ACHN (cell line): ENCODE data around the gene LTBP1.
A peak's percentile ranks its signal among the peaks of the same experiment; 100 is the strongest.
"Not testable (repeated sequence)": the region's sequence is repeated elsewhere in the genome, so short reads cannot be mapped to it uniquely, and the experiment has no call there.

Experiments used
- DNase-seq: peaks from one replicate; pipeline ENCODE4 v3.0.0-alpha.2; 2015
- in situ Hi-C: cut with HindIII; loops from 2 replicates; pipeline ENCODE4 v1.10.0; 2017; ENCODE audit warnings: low sequenced_read_pairs, low pct_ligation_motif_present, low pct_unique_long_range_greater_than_20kb

LTBP1 gene

GRCh38 chr2:33344230-33344629 lies 397.5 kb downstream of the LTBP1 start:
- DNase-seq = no peak
- in situ Hi-C loops = no loop called here

DNA sequence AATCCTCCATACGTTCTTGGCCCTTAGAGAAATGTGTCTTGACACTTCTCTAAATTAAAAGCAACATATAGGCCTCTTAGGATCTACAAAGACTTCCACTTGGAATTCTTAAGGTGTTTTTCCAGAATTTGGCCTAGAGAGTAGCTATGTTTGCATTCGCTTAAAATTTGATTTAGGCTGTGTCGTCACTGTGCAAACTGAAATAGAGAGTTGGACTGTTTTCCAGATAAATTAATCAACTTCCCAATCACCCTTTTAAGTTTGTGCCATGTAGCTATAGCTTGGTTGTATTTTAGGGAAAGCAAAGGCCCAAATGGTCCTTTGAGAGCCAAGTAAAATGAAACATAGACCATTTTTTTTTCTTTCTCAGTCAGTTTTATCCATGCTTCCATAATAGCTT lies 401.1 kb downstream of the LTBP1 start:
- in situ Hi-C loops = no loop called here
- DNase-seq = no peak

GRCh38 chr2:33350632-33351031 lies 403.9 kb downstream of the LTBP1 start:
- no peak for DNase-seq
- in situ Hi-C loops = no loop called here

GRCh38 chr2:33351781-33352180 lies 405.0 kb downstream of the LTBP1 start:
- in situ Hi-C loops = no loop called here
- DNase-seq = no peak

GRCh38 chr2:33354981-33355380 lies 408.2 kb downstream of the LTBP1 start:
- no peak for DNase-seq

GRCh38 chr2:33358878-33359277 lies 412.1 kb downstream of the LTBP1 start:
- in situ Hi-C loops = no loop called here
- DNase-seq = no peak

More at GRCh38 chr2:33354981-33355380, 408.2 kb downstream of the LTBP1 start:
- in situ Hi-C loops = no loop called here

GRCh38 chr2:33363325-33364298 lies 416.9 kb downstream of the LTBP1 start:
- DNase-seq = no peak
- in situ Hi-C loops = no loop called here

GRCh38 chr2:33365264-33365970 lies 418.7 kb downstream of the LTBP1 start:
- no peak for DNase-seq
- in situ Hi-C loops = no loop called here

DNA sequence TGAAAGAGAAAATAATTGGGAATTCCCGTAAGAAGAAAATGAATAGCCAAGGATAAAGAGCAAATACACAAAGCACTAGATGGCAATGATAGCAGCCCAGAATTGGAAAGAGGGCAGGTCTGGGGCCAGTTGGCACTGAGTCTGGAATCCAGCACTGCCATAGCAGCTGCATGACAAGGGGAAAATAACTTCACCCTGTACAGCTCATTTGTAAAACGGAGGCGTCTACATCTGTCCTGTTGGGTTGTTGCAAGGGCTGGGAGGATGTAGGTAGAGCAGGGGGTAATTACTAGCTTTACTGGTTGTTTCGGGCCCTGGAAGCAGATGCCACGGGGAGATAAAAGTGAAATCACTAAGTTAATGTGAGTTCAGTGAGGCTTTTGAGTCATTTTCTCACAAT lies 419.7 kb downstream of the LTBP1 start:
- no peak for DNase-seq
- in situ Hi-C loops = no loop called here

GRCh38 chr2:33368524-33368923 lies 421.8 kb downstream of the LTBP1 start:
- in situ Hi-C loops, DNase-seq: not testable (repeated sequence)

GRCh38 chr2:33369191-33369590 lies 422.4 kb downstream of the LTBP1 start:
- DNase-seq = no peak
- in situ Hi-C loops = no loop called here

- in situ Hi-C loops = no loop called here
- no peak for DNase-seq
Measured at GRCh38 chr2:33370636-33371265, 424.0 kb downstream of the LTBP1 start.

DNA sequence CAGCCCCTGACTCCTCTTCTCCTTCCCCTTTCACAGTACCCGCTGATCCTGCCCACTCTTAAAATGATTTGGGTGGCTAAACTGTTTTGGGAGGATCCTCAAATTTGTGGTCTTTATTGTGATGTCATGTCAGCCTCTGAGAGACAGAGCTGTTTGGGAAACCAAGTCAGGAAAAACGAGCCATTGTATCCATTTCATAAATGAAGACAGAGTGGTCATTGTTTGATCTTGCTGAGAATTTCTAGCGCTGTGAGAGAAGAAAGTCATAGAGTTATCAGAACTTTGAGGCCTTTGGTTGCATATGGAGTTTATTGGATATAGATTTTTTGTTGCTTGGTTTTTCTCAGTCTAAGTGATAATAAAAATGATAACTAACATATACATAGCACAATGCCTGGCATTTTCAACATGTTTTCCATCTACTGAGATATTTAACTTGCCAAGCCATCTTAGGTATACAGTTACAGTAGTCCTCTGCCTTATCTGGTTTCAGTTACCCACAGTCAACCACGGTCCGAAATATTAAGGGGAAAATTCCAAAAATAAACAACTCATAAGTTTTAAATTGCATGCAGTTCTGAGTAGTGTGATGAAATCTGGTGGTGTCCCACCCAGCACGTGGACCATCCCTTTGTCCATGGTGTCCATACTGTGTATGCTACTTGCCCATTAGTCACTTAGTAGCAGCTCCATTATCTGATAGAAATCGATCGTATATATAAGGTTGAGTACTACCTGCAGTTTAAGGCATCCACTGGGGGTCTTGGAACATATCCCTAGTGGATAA lies 424.7 kb downstream of the LTBP1 start:
- no peak for DNase-seq
- in situ Hi-C loops = no loop called here

- in situ Hi-C loops = no loop called here
- DNase-seq = peak; percentile 52
Measured at GRCh38 chr2:33372940-33373553, 426.3 kb downstream of the LTBP1 start.

DNA sequence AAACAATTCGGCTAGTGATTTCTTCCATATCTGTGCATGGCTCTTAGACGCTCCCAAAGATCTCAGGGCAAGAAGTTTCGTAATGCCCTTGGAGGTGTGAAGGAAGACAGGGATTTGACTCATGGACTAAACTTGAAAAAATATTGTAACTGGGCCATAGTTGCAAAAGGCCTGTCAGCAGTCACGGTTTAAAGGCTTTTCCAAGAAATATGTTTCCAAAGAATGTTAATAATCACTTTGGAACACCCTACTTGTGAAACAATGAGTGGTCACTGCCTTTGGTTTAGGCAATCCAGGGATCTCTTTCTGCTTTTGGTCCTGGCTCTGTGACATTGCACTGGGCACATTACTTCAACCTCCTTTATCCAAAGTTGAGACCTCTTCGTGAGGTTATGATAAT lies 427.2 kb downstream of the LTBP1 start:
- no peak for DNase-seq
- in situ Hi-C loops = no loop called here

DNA sequence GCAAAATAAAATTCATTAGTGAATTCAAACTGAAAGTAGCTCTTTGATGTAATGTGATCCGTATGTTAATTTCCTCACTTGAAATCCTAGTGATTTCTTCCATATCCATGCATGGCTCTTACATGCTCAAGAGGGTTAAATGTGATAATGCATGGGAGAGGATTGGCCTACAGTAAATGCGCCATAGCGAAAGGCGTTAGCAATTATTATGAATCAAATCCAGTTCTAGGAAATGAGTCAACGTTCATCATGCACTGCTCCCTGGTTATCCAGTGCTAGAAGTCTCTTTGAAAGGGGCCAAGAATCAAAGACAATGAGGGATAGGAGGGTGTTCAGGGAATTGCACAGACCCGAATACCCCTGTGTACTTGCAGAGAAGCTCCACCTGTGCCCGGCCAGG lies 428.3 kb downstream of the LTBP1 start:
- no peak for DNase-seq
- in situ Hi-C loops = no loop called here

- DNase-seq = no peak
- in situ Hi-C loops = no loop called here
Measured at GRCh38 chr2:33377048-33377447, 430.3 kb downstream of the LTBP1 start.

DNA sequence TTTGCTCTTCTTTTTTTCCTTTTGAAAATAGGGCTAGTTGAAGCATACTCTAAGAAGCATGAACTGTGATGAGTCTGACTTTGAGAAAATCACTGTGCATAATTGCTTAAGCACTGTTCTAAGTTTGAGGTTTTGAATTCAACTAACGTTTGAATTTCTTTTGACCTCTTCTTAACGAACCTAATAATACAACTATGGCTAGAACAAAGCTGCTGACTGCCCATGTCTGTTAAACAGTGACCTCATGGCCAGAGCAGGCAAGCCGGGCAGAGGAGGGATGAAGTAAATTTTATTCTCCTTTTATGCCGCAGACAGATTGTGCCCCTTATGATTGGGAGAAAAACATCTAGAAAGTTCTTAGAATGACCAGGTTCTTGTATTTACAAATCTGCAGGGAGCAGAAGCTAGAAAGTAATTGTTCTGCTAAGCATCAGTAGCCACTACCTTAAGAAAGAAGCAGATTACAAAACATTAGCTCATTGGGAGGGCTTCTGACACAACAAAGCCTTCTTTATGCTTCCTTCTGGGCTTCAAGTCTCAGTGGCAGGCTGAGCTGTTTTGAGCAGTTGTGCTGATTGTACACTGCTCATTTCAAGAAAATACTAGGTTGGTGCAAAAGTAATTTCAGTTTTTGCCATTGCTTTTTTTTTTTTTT lies 431.9 kb downstream of the LTBP1 start:
- in situ Hi-C loops = no loop called here
- DNase-seq = no peak
